Naive thymus-derived CD8-positive, alpha-beta T cell (primary cell): ENCODE measurements around the gene SACM1L. TPM values are rescaled to one million over a fixed set of nuclear protein-coding genes. Genes with fewer than 3 reads are reported as not detected.
"Not testable (repeated sequence)": the region's sequence is repeated elsewhere in the genome, so short reads cannot be mapped to it uniquely, and the experiment has no call there.

Experiments used
- ATAC-seq, 2 donors: fragments of 150-1000 bp; cut with Tn5 transposase in 1 of 2; sonication (Bioruptor Pico), chemical (Tn5 transposase) in 1 of 2; 1 replicate in 1 of 2; 2 replicates in 1 of 2; pipeline ENCODE4 v1.10.0; 2021; ENCODE audit warnings: mild to moderate bottlenecking in 2 of 2, moderate library complexity in 2 of 2
- POLR2A ChIA-PET: fragments of 350-600 bp; sonication (Branson Sonifier 250); formaldehyde crosslinking; loops from one replicate; lab custom pipeline; 2021; ENCODE audit warnings: antibody characterized with exemption; lab: Charles Lee
- DNase-seq, 10 donors: peaks; one replicate each; pipeline versions ENCODE4 v3.0.0 to v3.0.0-alpha.2; 2020 to 2022
- H3K27ac Mint-ChIP-seq, 10 donors: one replicate each; pipeline ENCODE4 v1.8.0; 2020 to 2022; ENCODE audit warnings: mild to moderate bottlenecking in 10 of 10, mixed read lengths in 10 of 10, moderate library complexity in 4 of 10, inconsistent platforms in 1 of 10
- H3K27me3 Mint-ChIP-seq, 5 donors: one replicate each; pipeline ENCODE4 v1.8.0; 2021 to 2022; ENCODE audit warnings: mixed read lengths in 5 of 5
- H3K36me3 Mint-ChIP-seq, 3 donors: one replicate each; pipeline ENCODE4 v1.8.0; 2020 to 2022; ENCODE audit warnings: mixed read lengths in 3 of 3, mild to moderate bottlenecking in 2 of 3, inconsistent platforms in 1 of 3
- H3K4me1 Mint-ChIP-seq, 4 donors: one replicate each; pipeline ENCODE4 v1.8.0; 2021 to 2022; ENCODE audit warnings: mixed read lengths in 4 of 4
- H3K4me3 Mint-ChIP-seq, 10 donors: one replicate each; pipeline ENCODE4 v1.8.0; 2020 to 2022; ENCODE audit warnings: mild to moderate bottlenecking in 10 of 10, mixed read lengths in 10 of 10, moderate library complexity in 6 of 10, inconsistent platforms in 1 of 10
- H3K9me3 Mint-ChIP-seq, 9 donors: one replicate each; pipeline ENCODE4 v1.8.0; 2020 to 2022; ENCODE audit warnings: mixed read lengths in 9 of 9, mild to moderate bottlenecking in 3 of 9, inconsistent platforms in 1 of 9, moderate library complexity in 1 of 9
- polyA plus RNA-seq, 3 donors: library from polyadenylated mRNA; unstranded; fragments of 300-500 nt; fragmentation: Illumina TruSeq; gene quantifications; one replicate each; pipeline ENCODE4 v1.2.3, GENCODE V29; 2021
- total RNA-seq, 8 experiments: library from RNA in 2 of 8; stranded (reverse) in 2 of 8; gene quantifications; one replicate each; pipeline ENCODE4 v1.2.3 and lab custom pipeline; 2021 to 2026

SACM1L gene
- total and polyA plus RNA-seq, 5 experiments from 2014 or later, result 18.8 to 94.4 (median 30.3) TPM

GRCh38 chr3:45684327-45684892 is 4.8 kb upstream of the SACM1L start:
- Mint-ChIP-seq H3K9me3 (peaks cover 0 to 4% (median 0%) of the 10 kb centered on the region in 9 donors), H3K4me3 (peak overlapping the region in 3 of 10 donors; percentile 6 to 77 (median 62)), H3K27me3 (peaks cover 0 to 3% (median 0%) of the 10 kb centered on the region in 5 donors), H3K27ac (peak overlapping the region in 7 of 10 donors; percentile 27 to 77 (median 65)), H3K4me1 (peaks cover 15 to 44% (median 38%) of the 10 kb centered on the region in 4 donors), H3K36me3 (peaks cover 0 to 20% (median 5%) of the 10 kb centered on the region in 3 donors)
- no peak for ATAC-seq
- POLR2A ChIA-PET, result no interaction called here
- DNase-seq, result peak in 1 of 10 donors; percentile 17

DNA sequence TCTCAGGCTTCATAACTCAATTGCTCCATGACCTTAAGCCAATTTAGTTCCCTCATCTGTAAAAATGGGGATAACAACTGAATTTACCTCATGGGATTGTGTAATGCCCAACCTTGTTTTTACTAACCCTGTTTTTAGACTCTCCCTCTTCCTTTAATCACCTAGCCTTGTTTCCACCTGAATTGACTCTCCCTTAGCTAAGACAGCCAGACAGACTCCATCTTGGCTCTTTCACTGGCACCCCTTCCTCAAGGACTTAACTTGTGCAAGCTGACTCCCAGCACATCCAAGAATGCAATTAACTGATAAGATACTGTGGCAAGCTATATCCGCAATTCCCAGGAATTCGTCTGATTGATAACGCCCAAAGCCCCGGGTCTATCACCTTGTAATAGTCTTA is 3.5 kb upstream of the SACM1L start:
- Mint-ChIP-seq H3K27ac (peak overlapping the region in 3 of 10 donors; percentile 24 to 73 (median 42)), H3K4me1 (peaks cover 14 to 51% (median 35%) of the 10 kb centered on the region in 4 donors), H3K36me3 (peaks cover 0 to 20% (median 3%) of the 10 kb centered on the region in 3 donors)
- H3K9me3 Mint-ChIP-seq, ATAC-seq, H3K4me3 Mint-ChIP-seq, POLR2A ChIA-PET, DNase-seq, H3K27me3 Mint-ChIP-seq: not testable (repeated sequence)

- no peak for DNase-seq
- peak overlapping the region in 3 of 10 donors; percentile 17 to 46 (median 20) for H3K27ac Mint-ChIP-seq
- H3K4me3 Mint-ChIP-seq, result peak overlapping the region in 7 of 10 donors; percentile 7 to 48 (median 33)
- no peak for ATAC-seq
- peaks cover 0 to 3% (median 0%) of the 10 kb centered on the region in 5 donors for H3K27me3 Mint-ChIP-seq
- POLR2A ChIA-PET, result interaction anchor here (0.6 to 4.5 kb wide), 2 partner anchors 9 to 371 kb away, joined by 3 to 46 read pairs; no protein-coding TSS in a partner anchor
- H3K4me1 Mint-ChIP-seq, result peaks cover 18 to 55% (median 45%) of the 10 kb centered on the region in 4 donors
- peaks cover 0 to 4% (median 0%) of the 10 kb centered on the region in 9 donors for H3K9me3 Mint-ChIP-seq
- peaks cover 0 to 18% (median 11%) of the 10 kb centered on the region in 3 donors for H3K36me3 Mint-ChIP-seq
Observed at GRCh38 chr3:45686850-45687249, 2.3 kb upstream of the SACM1L start.

DNA sequence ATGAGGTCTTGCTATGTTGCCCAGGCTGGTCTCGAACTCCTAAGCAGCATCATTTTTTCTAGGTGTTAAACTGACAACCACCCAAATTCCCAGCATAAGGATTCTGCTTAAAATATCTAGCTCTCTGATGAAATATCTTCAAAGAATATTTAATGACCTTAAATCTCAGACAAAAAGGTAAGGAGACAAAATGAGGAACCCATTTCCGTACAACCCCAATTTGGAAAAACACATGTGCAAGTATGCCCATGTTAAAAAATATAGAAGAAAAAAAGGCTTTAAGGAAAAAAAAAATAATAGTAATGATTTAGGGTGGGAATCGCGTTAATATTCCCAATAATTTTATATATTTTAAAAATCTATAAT is 1.4 kb upstream of the SACM1L start:
- POLR2A ChIA-PET, result interaction anchor here (0.7 to 4.5 kb wide), 4 partner anchors 10 to 22 kb away, joined by 3 to 46 read pairs (median 13); no protein-coding TSS in a partner anchor
- Mint-ChIP-seq H3K27me3 (peaks cover 0 to 3% (median 0%) of the 10 kb centered on the region in 5 donors), H3K36me3 (peaks cover 0 to 19% (median 19%) of the 10 kb centered on the region in 3 donors), H3K4me3 (peak overlapping the region; percentile 31 to 97 (median 86)), H3K27ac (peak overlapping the region in 8 of 10 donors; percentile 13 to 100 (median 73)), H3K4me1 (peaks cover 22 to 59% (median 54%) of the 10 kb centered on the region in 4 donors), H3K9me3 (peaks cover 0 to 4% (median 0%) of the 10 kb centered on the region in 9 donors)
- DNase-seq (no peak), ATAC-seq (no peak)

GRCh38 chr3:45688194-45688881 is 858 bp upstream of the SACM1L start:
- H3K36me3 Mint-ChIP-seq, result peaks cover 0 to 23% (median 13%) of the 10 kb centered on the region in 3 donors
- peak; percentile 4 to 8 for ATAC-seq
- H3K27me3 Mint-ChIP-seq, result peaks cover 0 to 3% (median 0%) of the 10 kb centered on the region in 5 donors
- peak overlapping the region; percentile 94 to 100 (median 98) for H3K27ac Mint-ChIP-seq
- peaks cover 24 to 64% (median 59%) of the 10 kb centered on the region in 4 donors for H3K4me1 Mint-ChIP-seq
- DNase-seq, result peak in 4 of 10 donors; percentile 4 to 69 (median 24)
- H3K4me3 Mint-ChIP-seq, result peak overlapping the region; percentile 85 to 97 (median 93)
- POLR2A ChIA-PET, result interaction anchor here (0.9 to 4.5 kb wide), 7 partner anchors 11 to 94 kb away, joined by 3 to 46 read pairs (median 7); partner anchors contain the start of gene LIMD1
- H3K9me3 Mint-ChIP-seq, result peaks cover 0 to 4% (median 0%) of the 10 kb centered on the region in 9 donors

- ATAC-seq, result no peak
- H3K27me3 Mint-ChIP-seq, result peaks cover 0 to 3% (median 0%) of the 10 kb centered on the region in 5 donors
- peak in 3 of 10 donors; percentile 22 to 53 (median 49) for DNase-seq
- H3K4me3 Mint-ChIP-seq, result peak overlapping the region; percentile 85 to 97 (median 93)
- H3K27ac Mint-ChIP-seq, result peak overlapping the region; percentile 94 to 100 (median 98)
- H3K36me3 Mint-ChIP-seq, result peaks cover 0 to 35% (median 11%) of the 10 kb centered on the region in 3 donors
- peaks cover 31 to 71% (median 67%) of the 10 kb centered on the region in 4 donors for H3K4me1 Mint-ChIP-seq
- POLR2A ChIA-PET, result interaction anchor here (0.9 to 4.5 kb wide), 11 partner anchors 9 to 1351 kb away, joined by 3 to 46 read pairs (median 5); partner anchors contain the start of genes LIMD1 and TCAIM
- H3K9me3 Mint-ChIP-seq, result peaks cover 0 to 4% (median 0%) of the 10 kb centered on the region in 9 donors
Observed at GRCh38 chr3:45689787-45690145, 570 bp downstream of the SACM1L start.

DNA sequence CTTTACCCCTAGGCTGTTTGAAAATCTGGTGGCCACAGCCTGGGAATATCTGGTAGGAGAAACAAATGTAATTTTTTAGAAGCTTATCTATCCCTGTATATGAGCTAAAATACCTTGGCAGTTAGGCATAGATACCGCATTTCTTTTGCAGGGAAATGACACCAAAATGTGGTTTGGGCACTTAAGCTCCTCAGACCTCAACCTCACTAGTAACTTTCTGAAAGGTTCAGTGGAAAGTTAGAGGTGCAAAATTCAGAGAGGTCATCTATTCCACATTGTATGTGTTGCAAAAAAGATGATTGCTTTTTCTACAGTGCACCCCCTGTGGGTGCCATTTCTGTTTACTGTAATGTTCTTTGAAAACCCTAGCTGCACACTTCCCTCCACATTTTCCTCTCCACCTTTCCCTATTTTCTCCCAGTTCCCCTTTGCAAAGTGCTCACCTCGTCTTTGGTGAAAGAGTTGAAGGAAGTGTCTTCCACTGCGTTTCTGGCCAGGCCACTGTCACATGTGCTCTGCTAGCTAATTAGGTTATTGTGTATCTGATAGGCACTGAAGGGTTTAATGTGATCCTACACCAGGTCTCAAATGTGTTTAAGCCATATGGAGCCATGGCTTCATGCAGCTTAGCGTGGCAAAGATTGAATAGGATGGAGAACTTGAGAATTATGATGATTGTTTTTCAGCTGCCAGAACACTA is 1.3 kb downstream of the SACM1L start:
- ATAC-seq (no peak), DNase-seq (no peak)
- peaks cover 0 to 4% (median 0%) of the 10 kb centered on the region in 9 donors for H3K9me3 Mint-ChIP-seq
- peaks cover 33 to 75% (median 72%) of the 10 kb centered on the region in 4 donors for H3K4me1 Mint-ChIP-seq
- POLR2A ChIA-PET, result interaction anchor here (1.1 to 4.5 kb wide), 9 partner anchors 9 to 97 kb away, joined by 3 to 46 read pairs (median 7); partner anchors contain the start of gene LIMD1
- peaks cover 0 to 3% (median 0%) of the 10 kb centered on the region in 5 donors for H3K27me3 Mint-ChIP-seq
- peak overlapping the region; percentile 85 to 97 (median 93) for H3K4me3 Mint-ChIP-seq
- H3K36me3 Mint-ChIP-seq, result peaks cover 0 to 42% (median 14%) of the 10 kb centered on the region in 3 donors
- H3K27ac Mint-ChIP-seq, result peak overlapping the region; percentile 94 to 100 (median 98)

GRCh38 chr3:45691842-45692241 is 2.6 kb downstream of the SACM1L start:
- H3K4me1 Mint-ChIP-seq, result peaks cover 37 to 83% (median 78%) of the 10 kb centered on the region in 4 donors
- H3K36me3 Mint-ChIP-seq, result peaks cover 0 to 53% (median 14%) of the 10 kb centered on the region in 3 donors
- peaks cover 0 to 3% (median 0%) of the 10 kb centered on the region in 5 donors for H3K27me3 Mint-ChIP-seq
- POLR2A ChIA-PET, result interaction anchor here (0.7 to 0.9 kb wide), 2 partner anchors 528 to 686 kb away, joined by 3 to 4 read pairs; no protein-coding TSS in a partner anchor
- no peak for DNase-seq
- peak overlapping the region; percentile 73 to 97 (median 90) for H3K4me3 Mint-ChIP-seq
- no peak for ATAC-seq
- peaks cover 0 to 4% (median 0%) of the 10 kb centered on the region in 9 donors for H3K9me3 Mint-ChIP-seq
- H3K27ac Mint-ChIP-seq, result peak overlapping the region; percentile 86 to 100 (median 98)

DNA sequence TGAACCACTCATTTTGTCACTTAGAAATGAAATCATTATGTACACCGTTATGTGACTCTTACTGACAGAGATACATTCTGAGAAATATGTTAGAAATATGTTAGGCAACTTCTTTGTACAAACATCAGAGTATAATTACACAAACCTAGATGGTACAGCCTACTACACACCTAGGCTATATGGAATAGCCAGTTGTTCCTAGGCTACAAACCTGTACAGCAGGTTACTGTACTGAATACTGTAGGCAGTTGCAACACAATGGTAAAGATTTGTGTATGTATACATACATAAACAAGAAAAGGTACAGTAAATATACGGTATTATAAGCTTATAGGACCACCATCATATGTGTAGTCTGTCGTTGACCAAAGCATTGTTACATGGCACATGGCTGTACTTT is 3.7 kb downstream of the SACM1L start:
- Mint-ChIP-seq H3K27me3 (peaks cover 0 to 3% (median 0%) of the 10 kb centered on the region in 5 donors), H3K4me1 (peaks cover 41 to 87% (median 82%) of the 10 kb centered on the region in 4 donors), H3K4me3 (peak overlapping the region; percentile 75 to 96 (median 87)), H3K36me3 (peaks cover 0 to 57% (median 14%) of the 10 kb centered on the region in 3 donors), H3K9me3 (peaks cover 0 to 4% (median 0%) of the 10 kb centered on the region in 9 donors), H3K27ac (peak overlapping the region; percentile 93 to 100 (median 98))
- no peak for ATAC-seq
- POLR2A ChIA-PET, result interaction anchor here (1.1 to 2.9 kb wide), 3 partner anchors 16 to 148 kb away, joined by 3 to 13 read pairs (median 3); no protein-coding TSS in a partner anchor
- no peak for DNase-seq

DNA sequence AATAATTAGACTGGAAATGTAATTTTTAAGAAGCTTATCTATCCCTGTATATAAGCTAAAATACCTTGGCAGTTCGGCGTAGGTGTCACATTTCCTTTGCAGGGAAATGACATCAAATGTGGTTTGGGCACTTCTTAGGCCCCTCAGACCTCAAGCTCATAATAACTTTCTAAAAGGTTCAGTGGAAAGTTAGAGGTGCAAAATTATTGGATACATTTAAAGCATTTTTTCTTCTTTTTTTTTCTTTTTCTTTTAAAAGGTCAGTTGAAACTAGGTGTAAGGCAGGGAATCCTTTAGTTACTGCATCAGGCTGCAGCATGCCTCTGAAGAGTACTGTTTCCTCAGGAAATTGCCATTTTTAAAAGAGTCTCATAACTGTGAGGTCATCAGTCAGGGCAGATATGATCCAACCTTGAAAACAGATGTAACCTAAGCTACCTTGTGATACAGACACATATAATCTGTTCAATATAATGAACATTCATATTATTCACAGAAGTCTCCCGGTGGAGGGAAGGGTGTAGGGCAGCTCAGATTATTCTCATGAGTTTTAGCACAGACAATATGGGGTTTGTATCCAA is 4.8 kb downstream of the SACM1L start:
- peak in 8 of 10 donors; percentile 39 to 79 (median 67) for DNase-seq
- peaks cover 0 to 1% (median 0%) of the 10 kb centered on the region in 5 donors for H3K27me3 Mint-ChIP-seq
- H3K9me3 Mint-ChIP-seq, result peaks cover 0 to 1% (median 0%) of the 10 kb centered on the region in 9 donors
- POLR2A ChIA-PET, result interaction anchor here (1.1 to 2.9 kb wide), 3 partner anchors 11 to 147 kb away, joined by 3 to 13 read pairs (median 6); no protein-coding TSS in a partner anchor
- H3K4me3 Mint-ChIP-seq, result peak overlapping the region; percentile 58 to 96 (median 77)
- peak overlapping the region; percentile 93 to 100 (median 97) for H3K27ac Mint-ChIP-seq
- peaks cover 0 to 59% (median 12%) of the 10 kb centered on the region in 3 donors for H3K36me3 Mint-ChIP-seq
- peak; percentile 59 to 81 for ATAC-seq
- H3K4me1 Mint-ChIP-seq, result peaks cover 38 to 83% (median 80%) of the 10 kb centered on the region in 4 donors

DNA sequence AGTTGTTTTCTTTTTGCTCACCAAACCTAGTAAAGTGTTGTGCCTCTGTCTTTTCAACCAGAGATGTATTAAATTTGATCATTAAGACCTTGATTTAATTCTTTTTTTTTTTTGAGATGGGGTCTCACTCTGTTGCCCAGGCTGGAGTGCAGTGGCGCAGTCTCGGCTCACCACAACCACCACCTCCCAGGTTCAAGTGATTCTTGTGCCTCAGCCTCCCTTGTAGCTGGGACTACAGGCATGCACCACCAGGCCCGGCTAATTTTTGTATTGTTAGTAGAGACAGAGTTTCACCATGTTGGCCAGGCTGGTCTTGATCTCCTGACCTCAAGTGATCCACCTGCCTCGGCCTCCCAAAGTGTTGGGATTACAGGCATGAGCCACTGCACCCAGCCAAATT is 6.0 kb downstream of the SACM1L start:
- Mint-ChIP-seq H3K4me1 (peaks cover 40 to 89% (median 85%) of the 10 kb centered on the region in 4 donors), H3K27ac (peak overlapping the region; percentile 93 to 100 (median 97)), H3K36me3 (peaks cover 0 to 64% (median 11%) of the 10 kb centered on the region in 3 donors), H3K4me3 (peak overlapping the region in 9 of 10 donors; percentile 58 to 96 (median 76))
- not testable (repeated sequence) for H3K27me3 Mint-ChIP-seq, H3K9me3 Mint-ChIP-seq, DNase-seq, ATAC-seq
- POLR2A ChIA-PET, result interaction anchor here (0.5 to 2.9 kb wide), 4 partner anchors 10 to 115 kb away, joined by 3 to 13 read pairs (median 5); no protein-coding TSS in a partner anchor
